Chondrocyte (in vitro differentiated cells): ENCODE results near the gene MRPS35. TPM values are rescaled to one million over a fixed set of nuclear protein-coding genes. Genes with fewer than 3 reads are reported as not detected.

Experiments
- DNase-seq: peaks from one replicate; pipeline ENCODE4 v3.0.0; 2021; ENCODE audit warnings: mixed read lengths, low spot score
- H3K27ac Mint-ChIP-seq: one replicate; pipeline ENCODE4 v1.8.0; 2021; ENCODE audit warnings: mild to moderate bottlenecking, moderate library complexity, mixed read lengths; ENCODE audit not compliant: unreplicated experiment
- H3K27me3 Mint-ChIP-seq: 2 replicates; pipeline ENCODE4 v1.8.0; 2021; ENCODE audit warnings: low read depth, mixed read lengths
- H3K36me3 Mint-ChIP-seq: 2 replicates; pipeline ENCODE4 v1.8.0; 2021; ENCODE audit warnings: low read depth, mixed read lengths
- H3K4me1 Mint-ChIP-seq: 2 replicates; pipeline ENCODE4 v1.8.0; 2021; ENCODE audit warnings: low read depth, mild to moderate bottlenecking, mixed read lengths
- H3K4me3 Mint-ChIP-seq: one replicate; pipeline ENCODE4 v1.8.0; 2021; ENCODE audit warnings: mild to moderate bottlenecking, moderate library complexity, mixed read lengths; ENCODE audit not compliant: unreplicated experiment
- H3K9me3 Mint-ChIP-seq: 2 replicates; pipeline ENCODE4 v1.8.0; 2021; ENCODE audit warnings: low read depth, mixed read lengths
- CTCF ChIP-seq: fragments of 200-600 bp; sonication (generic); IDR thresholded peaks from 2 replicates; pipeline ENCODE4 v1.5.0; 2021; ENCODE audit warnings: antibody characterized with exemption, mild to moderate bottlenecking, moderate library complexity
- total RNA-seq: library from RNA; stranded (reverse); gene quantifications from 3 replicates; pipeline ENCODE4 v1.2.1, GENCODE V29; 2021

MRPS35 gene
- total RNA-seq, 1 donor from 2014 or later = 33.1 TPM

- peaks cover under 1% of the 10 kb centered on the region for H3K36me3 Mint-ChIP-seq
- no peaks in the 10 kb centered on the region for H3K9me3 Mint-ChIP-seq
- H3K27ac Mint-ChIP-seq = no peak overlapping the region
- DNase-seq = no peak
- H3K4me1 Mint-ChIP-seq = peaks cover 30% of the 10 kb centered on the region
- no peaks in the 10 kb centered on the region for H3K27me3 Mint-ChIP-seq
- no peak overlapping the region for H3K4me3 Mint-ChIP-seq
- no peak for TF ChIP-seq CTCF
Measured at GRCh38 chr12:27707216-27707615, 3.4 kb upstream of the MRPS35 start.

GRCh38 chr12:27709212-27709931 is 1.3 kb upstream of the MRPS35 start:
- Mint-ChIP-seq H3K9me3 (no peaks in the 10 kb centered on the region), H3K4me3 (no peak overlapping the region)
- no peak for DNase-seq

GRCh38 chr12:27709932-27710591 is 570 bp upstream of the MRPS35 start:
- no peaks in the 10 kb centered on the region for H3K27me3 Mint-ChIP-seq
- H3K9me3 Mint-ChIP-seq = no peaks in the 10 kb centered on the region
- TF ChIP-seq CTCF = no peak
- DNase-seq = no peak
- peak overlapping the region; percentile 98 for H3K4me3 Mint-ChIP-seq
- peaks cover 27% of the 10 kb centered on the region for H3K4me1 Mint-ChIP-seq
- peaks cover 4% of the 10 kb centered on the region for H3K36me3 Mint-ChIP-seq
- H3K27ac Mint-ChIP-seq = peak overlapping the region; percentile 94

More at GRCh38 chr12:27709212-27709931, 1.3 kb upstream of the MRPS35 start:
- TF ChIP-seq CTCF = no peak
- peaks cover 2% of the 10 kb centered on the region for H3K36me3 Mint-ChIP-seq
- H3K27ac Mint-ChIP-seq = no peak overlapping the region
- H3K27me3 Mint-ChIP-seq = no peaks in the 10 kb centered on the region
- peaks cover 27% of the 10 kb centered on the region for H3K4me1 Mint-ChIP-seq

GRCh38 chr12:27711317-27711682 is 668 bp downstream of the MRPS35 start:
- Mint-ChIP-seq H3K27me3 (no peaks in the 10 kb centered on the region), H3K4me3 (peak overlapping the region; percentile 98), H3K27ac (peak overlapping the region; percentile 94), H3K9me3 (no peaks in the 10 kb centered on the region), H3K4me1 (peaks cover 27% of the 10 kb centered on the region), H3K36me3 (peaks cover 4% of the 10 kb centered on the region)
- DNase-seq = no peak
- no peak for TF ChIP-seq CTCF

GRCh38 chr12:27711967-27712366 is 1.3 kb downstream of the MRPS35 start:
- Mint-ChIP-seq H3K4me1 (peaks cover 27% of the 10 kb centered on the region), H3K27ac (no peak overlapping the region), H3K36me3 (peaks cover 5% of the 10 kb centered on the region), H3K27me3 (no peaks in the 10 kb centered on the region), H3K4me3 (peak overlapping the region; percentile 98), H3K9me3 (no peaks in the 10 kb centered on the region)
- no peak for DNase-seq
- no peak for TF ChIP-seq CTCF
